HEK293 (cell line): ENCODE results near the gene GPX4.

ENCODE experiments used
- RBAK ChIP-seq: fragments of 450-650 bp; formaldehyde crosslinking; IDR thresholded peaks from 2 replicates; pipeline ENCODE4 v1.5.1; 2016; ENCODE audit warnings: missing biosample characterization, missing genetic modification characterization
- SCRT2 ChIP-seq: fragments of 450-650 bp; formaldehyde crosslinking; IDR thresholded peaks from 2 replicates; pipeline ENCODE4 v1.5.1; 2016; ENCODE audit warnings: missing biosample characterization, missing genetic modification characterization
- SETDB1 ChIP-seq: IDR thresholded peaks from one replicate; pipeline ENCODE4 v1.6.1; 2017; ENCODE audit warnings: mild to moderate bottlenecking, low read length, moderate library complexity, mixed read lengths; ENCODE audit not compliant: insufficient read length
- SP3 ChIP-seq: fragments of 450-650 bp; formaldehyde crosslinking; IDR thresholded peaks from 2 replicates; pipeline ENCODE4 v1.5.1; 2016; ENCODE audit warnings: missing biosample characterization, missing genetic modification characterization
- TSHZ1 ChIP-seq: fragments of 450-650 bp; formaldehyde crosslinking; IDR thresholded peaks from 2 replicates; pipeline ENCODE4 v1.5.1; 2016; ENCODE audit warnings: missing biosample characterization, missing genetic modification characterization, borderline replicate concordance
- ZBTB48 ChIP-seq: fragments of 450-650 bp; formaldehyde crosslinking; IDR thresholded peaks from 2 replicates; pipeline ENCODE4 v1.5.1; 2016; ENCODE audit warnings: missing biosample characterization, missing genetic modification characterization
- ZEB2 ChIP-seq: fragments of 450-650 bp; formaldehyde crosslinking; IDR thresholded peaks from 2 replicates; pipeline ENCODE4 v1.5.1; 2016; ENCODE audit warnings: missing biosample characterization, missing genetic modification characterization
- ZFP69B ChIP-seq: fragments of 450-650 bp; formaldehyde crosslinking; IDR thresholded peaks from 2 replicates; pipeline ENCODE4 v1.5.1; 2016; ENCODE audit warnings: missing biosample characterization, missing genetic modification characterization
- ZNF184 ChIP-seq: fragments of 450-650 bp; IDR thresholded peaks from 2 replicates; pipeline ENCODE4 v1.5.1; 2018; ENCODE audit warnings: missing biosample characterization, mild to moderate bottlenecking, missing genetic modification characterization
- ZNF19 ChIP-seq: fragments of 450-650 bp; formaldehyde crosslinking; IDR thresholded peaks from 2 replicates; pipeline ENCODE4; 2016; ENCODE audit warnings: missing biosample characterization, missing genetic modification characterization, low read depth
- ZNF2 ChIP-seq: fragments of 450-650 bp; formaldehyde crosslinking; IDR thresholded peaks from 2 replicates; pipeline ENCODE4 v1.5.1; 2016; ENCODE audit warnings: missing biosample characterization, missing genetic modification characterization
- ZNF248 ChIP-seq: fragments of 450-650 bp; formaldehyde crosslinking; IDR thresholded peaks from 2 replicates; pipeline ENCODE4 v1.5.1; 2017; ENCODE audit warnings: missing biosample characterization, missing genetic modification characterization
- ZNF518A ChIP-seq: fragments of 450-650 bp; formaldehyde crosslinking; conservative IDR thresholded peaks from 2 replicates; pipeline ENCODE4 v1.5.1; 2016; ENCODE audit warnings: low read depth, missing biosample characterization, missing genetic modification characterization
- ZNF521 ChIP-seq: fragments of 450-650 bp; formaldehyde crosslinking; IDR thresholded peaks from 2 replicates; pipeline ENCODE4 v1.5.1; 2017; ENCODE audit warnings: missing biosample characterization, mild to moderate bottlenecking, missing genetic modification characterization
- ZNF529 ChIP-seq: fragments of 450-650 bp; formaldehyde crosslinking; IDR thresholded peaks from 2 replicates; pipeline ENCODE4 v1.5.1; 2017; ENCODE audit warnings: missing genetic modification characterization, missing biosample characterization; ENCODE audit not compliant: insufficient replicate concordance
- ZNF555 ChIP-seq: fragments of 450-650 bp; formaldehyde crosslinking; conservative IDR thresholded peaks from 2 replicates; pipeline ENCODE4 v1.5.1; 2017; ENCODE audit warnings: missing biosample characterization, mild to moderate bottlenecking, missing genetic modification characterization, inconsistent platforms
- ZNF580 ChIP-seq: fragments of 450-650 bp; formaldehyde crosslinking; IDR thresholded peaks from 2 replicates; pipeline ENCODE4 v1.5.1; 2016; ENCODE audit warnings: missing biosample characterization, missing genetic modification characterization
- ZNF639 ChIP-seq: fragments of 450-650 bp; formaldehyde crosslinking; IDR thresholded peaks from 2 replicates; pipeline ENCODE4 v1.5.1; 2016; ENCODE audit warnings: missing biosample characterization, missing genetic modification characterization

Gene GPX4

GRCh38 chr19:1057176-1057855 is 46.5 kb upstream of the GPX4 start (continued):
- TF ChIP-seq ZNF639 (tag by site-specific recombination): peak; percentile 54; the same call in 1 of the 2 replicates
- TF ChIP-seq RBAK (tag by site-specific recombination): peak; percentile 75
- TF ChIP-seq ZEB2 (tag by site-specific recombination): no peak
- no peak for TF ChIP-seq SCRT2 (tag by site-specific recombination)
- no peak for TF ChIP-seq ZNF19 (tag by site-specific recombination)
- TF ChIP-seq ZBTB48 (tag by site-specific recombination): no peak
- no peak for TF ChIP-seq ZNF521 (tag by site-specific recombination)
- peak; percentile 87; the same call in 1 of the 2 replicates for TF ChIP-seq ZNF184
- TF ChIP-seq ZNF248 (tag by site-specific recombination): peak; percentile 85; the same call in 1 of the 2 replicates
- 0 out of 2 replicates have a peak, but pooled peaks have one; percentile 39 for TF ChIP-seq ZNF2
- peak; percentile 85 for TF ChIP-seq ZNF529
- TF ChIP-seq ZNF518A: peak; percentile 58; the same call in 1 of the 2 replicates
- TF ChIP-seq SP3 (tag by site-specific recombination): no peak
- peak; percentile 90 for TF ChIP-seq SETDB1
- no peak for TF ChIP-seq TSHZ1 (tag by site-specific recombination)
- TF ChIP-seq ZNF580 (tag by site-specific recombination): 0 out of 2 replicates have a peak, but pooled peaks have one; percentile 29
- TF ChIP-seq ZFP69B (tag by site-specific recombination): no peak; the same call in 1 of the 2 replicates
- TF ChIP-seq ZNF555 (tag by site-specific recombination): peak; percentile 20; the same call in 1 of the 2 replicates
- TF ChIP-seq, all 188 proteins: peak for 30
